Activated naive CD8-positive, alpha-beta T cell treated with anti-CD3 and anti-CD28 coated beads, Interleukin-2, amount 10 ng/mL, durations not matched to agents 7 days and 5 days (primary cell): ENCODE measurements around the gene CARD11. TPM values are rescaled to one million over a fixed set of nuclear protein-coding genes. Genes with fewer than 3 reads are reported as not detected.

ENCODE experiments used
- ATAC-seq: fragments of 150-1000 bp; cut with Tn5 transposase; one replicate; pipeline ENCODE4 v1.10.0; 2021; ENCODE audit warnings: low read depth, moderate library complexity
- POLR2A ChIA-PET: fragments of 350-600 bp; sonication (Branson Sonifier 250); formaldehyde crosslinking; loops from one replicate; lab custom pipeline; 2021; ENCODE audit warnings: antibody characterized with exemption; lab: Charles Lee
- DNase-seq: peaks from one replicate; pipeline ENCODE4 v3.0.0; 2021
- H3K27ac Mint-ChIP-seq: one replicate; pipeline ENCODE4 v1.8.0; 2022; ENCODE audit warnings: mild to moderate bottlenecking, mixed read lengths
- H3K27me3 Mint-ChIP-seq: one replicate; pipeline ENCODE4 v1.8.0; 2022; ENCODE audit warnings: mild to moderate bottlenecking, moderate library complexity, mixed read lengths
- H3K36me3 Mint-ChIP-seq: one replicate; pipeline ENCODE4 v1.8.0; 2021; ENCODE audit warnings: mild to moderate bottlenecking, mixed read lengths
- H3K4me1 Mint-ChIP-seq: one replicate; pipeline ENCODE4 v1.8.0; 2021; ENCODE audit warnings: mixed read lengths
- H3K4me3 Mint-ChIP-seq: one replicate; pipeline ENCODE4 v1.8.0; 2022; ENCODE audit warnings: mild to moderate bottlenecking, moderate library complexity, mixed read lengths
- H3K9me3 Mint-ChIP-seq: one replicate; pipeline ENCODE4 v1.8.0; 2021; ENCODE audit warnings: mixed read lengths
- total RNA-seq, 2 experiments: library from RNA; stranded (reverse); gene quantifications; one replicate each; pipeline ENCODE4 v1.2.3, GENCODE V29; 2021

The CARD11 gene
- total RNA-seq, 2 experiments from 2014 or later = 140 to 151 TPM

DNA sequence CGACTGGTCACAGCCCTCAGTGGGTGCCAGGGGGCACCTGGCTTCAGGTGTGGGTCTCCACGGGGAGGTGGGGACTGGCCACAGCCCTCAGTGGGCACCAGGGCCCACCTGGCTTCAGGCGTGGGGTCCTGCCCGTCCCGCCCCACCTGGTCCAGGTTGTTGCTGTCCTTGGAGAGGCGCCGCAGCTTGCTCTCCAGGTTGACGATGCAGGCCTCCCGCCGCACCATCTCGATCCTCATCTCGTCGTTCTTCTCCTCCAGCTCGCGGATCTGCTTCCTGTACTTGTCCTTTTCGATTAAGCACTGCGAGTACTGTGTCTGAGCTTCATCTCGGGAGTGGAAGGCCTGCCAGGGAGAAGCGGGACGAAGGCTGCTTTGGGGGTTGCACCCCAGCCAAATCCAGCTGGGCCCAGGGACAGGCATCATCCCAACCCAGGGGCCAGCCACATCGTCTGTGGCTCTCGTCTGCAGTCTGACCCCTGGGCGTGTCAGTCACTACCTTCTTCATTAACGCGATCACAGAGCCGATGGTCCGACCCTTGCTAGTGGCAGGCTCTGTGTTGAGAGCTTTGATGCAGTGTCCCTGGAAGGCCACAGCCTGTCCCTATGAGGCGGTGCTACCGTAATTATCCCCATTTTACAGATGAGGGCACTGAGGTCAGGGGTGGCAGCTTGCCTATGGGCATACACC lies 106.6 kb downstream of the CARD11 start:
- ATAC-seq = no peak
- POLR2A ChIA-PET = no interaction called here
- H3K4me3 Mint-ChIP-seq = no peak overlapping the region
- no peaks in the 10 kb centered on the region for H3K27me3 Mint-ChIP-seq
- peaks cover 39% of the 10 kb centered on the region for H3K36me3 Mint-ChIP-seq
- H3K27ac Mint-ChIP-seq = no peak overlapping the region
- peak; percentile 26 for DNase-seq
- no peaks in the 10 kb centered on the region for H3K9me3 Mint-ChIP-seq
- H3K4me1 Mint-ChIP-seq = peaks cover 12% of the 10 kb centered on the region

DNA sequence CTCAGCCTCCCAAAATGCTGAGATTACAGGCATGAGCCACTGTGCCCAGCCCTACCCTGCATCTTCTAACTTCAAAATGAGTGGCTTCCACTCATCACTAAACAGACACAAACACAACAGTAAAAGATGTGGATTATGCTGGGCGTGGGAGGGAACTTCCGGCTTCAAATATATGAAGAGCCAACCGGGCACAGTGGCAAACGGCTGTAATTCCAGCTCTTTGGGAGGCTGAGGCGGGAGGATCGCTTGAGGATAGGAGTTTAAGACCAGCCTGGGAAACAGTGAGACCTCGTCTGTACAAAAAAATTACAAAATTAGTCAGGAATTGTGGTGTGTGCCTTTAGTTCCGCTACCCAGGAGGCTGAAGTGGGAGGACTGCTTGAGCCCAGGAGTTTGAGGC lies 107.4 kb downstream of the CARD11 start:
- no peak overlapping the region for H3K27ac Mint-ChIP-seq
- peak; percentile 3 for DNase-seq
- ATAC-seq = no peak
- H3K36me3 Mint-ChIP-seq = peaks cover 39% of the 10 kb centered on the region
- no peaks in the 10 kb centered on the region for H3K9me3 Mint-ChIP-seq
- H3K4me1 Mint-ChIP-seq = peaks cover 12% of the 10 kb centered on the region
- H3K27me3 Mint-ChIP-seq = no peaks in the 10 kb centered on the region
- H3K4me3 Mint-ChIP-seq = no peak overlapping the region
- POLR2A ChIA-PET = no interaction called here

DNA sequence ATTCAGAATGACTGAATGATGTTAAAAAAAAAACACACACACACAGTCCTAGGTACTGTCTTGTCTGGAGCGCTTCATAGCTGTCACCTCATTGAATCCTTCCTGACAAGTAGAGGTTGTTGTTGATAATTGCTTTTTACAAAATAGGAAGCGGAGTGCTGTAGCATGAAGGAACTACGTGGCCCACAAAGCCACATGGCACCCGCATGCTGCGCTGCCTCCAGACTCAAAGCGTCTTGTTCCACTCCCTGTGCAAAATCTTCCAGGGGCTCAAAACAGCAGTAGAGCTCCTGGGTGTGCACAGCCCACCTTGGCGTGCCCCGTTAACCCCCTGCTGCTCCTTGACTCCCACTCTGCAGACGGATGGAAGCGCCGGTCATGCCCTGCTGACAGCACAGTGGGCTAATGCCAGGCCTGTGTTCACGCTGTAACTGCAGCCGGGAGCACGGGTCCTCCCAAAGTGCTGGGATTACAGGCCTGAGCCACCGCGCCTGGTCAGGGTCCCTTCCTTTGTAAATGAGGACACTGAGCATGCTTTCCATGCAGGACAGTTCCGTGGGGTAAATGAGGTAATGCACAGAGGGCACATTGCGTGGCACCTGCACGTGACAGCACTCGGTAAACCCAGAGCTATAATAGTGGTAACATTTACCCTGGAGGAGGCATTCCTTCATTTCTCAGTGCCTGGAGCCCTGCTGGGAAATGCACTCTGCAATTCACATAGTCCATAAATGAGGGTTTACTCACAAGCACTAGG lies 108.5 kb downstream of the CARD11 start:
- Mint-ChIP-seq H3K4me3 (no peak overlapping the region), H3K9me3 (no peaks in the 10 kb centered on the region), H3K27ac (no peak overlapping the region), H3K27me3 (no peaks in the 10 kb centered on the region), H3K4me1 (peaks cover 7% of the 10 kb centered on the region), H3K36me3 (peaks cover 34% of the 10 kb centered on the region)
- DNase-seq (peak; percentile 19), ATAC-seq (no peak)
- POLR2A ChIA-PET = no interaction called here

DNA sequence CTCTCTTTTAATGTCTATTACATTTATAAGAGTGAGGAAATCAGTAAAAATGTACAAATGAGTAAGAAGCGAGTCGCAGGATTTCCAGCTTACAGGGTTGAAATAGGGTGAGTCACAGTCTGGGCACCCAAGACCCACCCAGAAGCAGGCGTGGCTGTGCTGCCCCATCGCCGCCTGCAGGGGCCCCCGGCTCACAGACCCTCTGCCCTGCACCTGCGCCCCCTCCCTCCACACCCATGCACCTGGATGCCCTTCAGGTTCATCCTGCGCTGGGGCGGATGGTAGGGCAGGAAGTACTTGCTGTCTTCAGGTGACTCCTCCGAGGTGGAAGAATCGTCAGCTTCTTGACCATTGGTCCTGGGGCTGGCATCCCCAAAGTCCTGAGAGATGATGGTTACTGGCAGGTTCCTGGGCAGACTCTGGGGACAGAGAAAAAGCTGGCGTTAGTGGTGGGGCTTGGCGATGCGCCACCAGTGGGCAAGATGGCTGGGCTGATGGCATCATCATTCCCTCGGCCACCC lies 109.4 kb downstream of the CARD11 start:
- Mint-ChIP-seq H3K27me3 (no peaks in the 10 kb centered on the region), H3K4me1 (peaks cover 2% of the 10 kb centered on the region), H3K27ac (peak overlapping the region; percentile 25), H3K4me3 (no peak overlapping the region), H3K36me3 (peaks cover 31% of the 10 kb centered on the region), H3K9me3 (no peaks in the 10 kb centered on the region)
- DNase-seq (peak; percentile 24), ATAC-seq (no peak)
- POLR2A ChIA-PET = no interaction called here

DNA sequence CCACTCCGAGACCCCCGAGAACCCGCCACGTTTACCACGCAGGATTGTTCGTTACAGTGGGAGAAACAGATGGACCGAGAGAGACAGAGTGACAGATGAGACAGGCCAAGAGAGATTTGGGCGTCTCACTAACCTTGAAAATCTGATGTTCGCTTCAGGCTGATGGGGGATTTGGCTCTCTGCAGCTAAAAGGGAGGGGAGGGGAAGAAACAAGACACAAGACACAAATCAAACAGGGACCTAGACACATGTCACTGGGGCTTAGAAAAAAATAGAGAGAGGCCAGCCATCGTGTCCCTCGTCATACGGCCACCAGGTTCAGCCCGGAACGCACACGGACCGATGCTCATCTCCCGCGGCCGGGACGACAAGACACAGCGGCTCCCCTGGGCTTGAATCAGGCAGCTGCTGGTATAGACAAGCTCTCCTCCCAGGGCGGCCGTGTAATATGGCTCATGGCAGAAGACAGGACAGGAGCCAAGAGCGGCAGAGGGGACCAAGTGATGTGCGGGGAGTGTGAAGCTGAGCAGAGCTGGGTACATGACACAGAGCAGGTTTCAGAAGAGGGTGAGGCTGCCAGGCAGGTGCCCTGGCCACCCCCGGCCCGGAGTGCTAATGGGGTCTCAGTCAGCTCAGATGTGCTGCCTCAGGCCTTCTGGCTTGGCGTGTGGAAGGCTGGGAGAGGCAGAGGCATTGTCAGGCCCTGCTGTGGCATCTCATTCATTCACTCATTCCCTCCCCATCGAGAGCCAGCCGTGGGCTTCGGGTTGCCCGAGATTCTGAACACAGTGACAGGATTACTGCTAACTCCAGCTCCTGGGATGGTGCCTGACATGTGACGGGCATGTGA lies 111.0 kb downstream of the CARD11 start:
- no peak overlapping the region for H3K4me3 Mint-ChIP-seq
- no peaks in the 10 kb centered on the region for H3K4me1 Mint-ChIP-seq
- no peak for DNase-seq
- no peak for ATAC-seq
- POLR2A ChIA-PET = no interaction called here
- H3K9me3 Mint-ChIP-seq = no peaks in the 10 kb centered on the region
- H3K27ac Mint-ChIP-seq = no peak overlapping the region
- H3K27me3 Mint-ChIP-seq = no peaks in the 10 kb centered on the region
- peaks cover 25% of the 10 kb centered on the region for H3K36me3 Mint-ChIP-seq

DNA sequence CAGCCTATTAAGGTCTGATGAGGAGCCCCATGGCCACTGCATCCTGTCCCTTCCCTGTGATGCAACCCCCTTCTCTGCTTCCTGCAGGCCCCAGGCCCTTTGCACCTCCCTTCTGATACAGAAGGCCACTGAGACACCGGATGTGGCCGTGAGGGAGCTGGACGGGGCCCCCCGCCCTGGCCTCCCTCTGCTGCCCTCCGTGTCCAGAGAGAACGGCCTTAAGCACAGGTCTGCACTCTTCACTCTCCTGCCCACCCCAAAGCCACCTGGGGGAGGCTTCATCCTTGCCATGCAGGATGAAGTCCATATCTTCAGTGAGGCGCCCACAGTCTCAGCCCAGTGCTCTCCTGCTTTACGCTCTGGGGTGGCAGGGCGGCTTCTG lies 112.6 kb downstream of the CARD11 start:
- no peaks in the 10 kb centered on the region for H3K27me3 Mint-ChIP-seq
- DNase-seq = no peak
- no peaks in the 10 kb centered on the region for H3K4me1 Mint-ChIP-seq

DNA sequence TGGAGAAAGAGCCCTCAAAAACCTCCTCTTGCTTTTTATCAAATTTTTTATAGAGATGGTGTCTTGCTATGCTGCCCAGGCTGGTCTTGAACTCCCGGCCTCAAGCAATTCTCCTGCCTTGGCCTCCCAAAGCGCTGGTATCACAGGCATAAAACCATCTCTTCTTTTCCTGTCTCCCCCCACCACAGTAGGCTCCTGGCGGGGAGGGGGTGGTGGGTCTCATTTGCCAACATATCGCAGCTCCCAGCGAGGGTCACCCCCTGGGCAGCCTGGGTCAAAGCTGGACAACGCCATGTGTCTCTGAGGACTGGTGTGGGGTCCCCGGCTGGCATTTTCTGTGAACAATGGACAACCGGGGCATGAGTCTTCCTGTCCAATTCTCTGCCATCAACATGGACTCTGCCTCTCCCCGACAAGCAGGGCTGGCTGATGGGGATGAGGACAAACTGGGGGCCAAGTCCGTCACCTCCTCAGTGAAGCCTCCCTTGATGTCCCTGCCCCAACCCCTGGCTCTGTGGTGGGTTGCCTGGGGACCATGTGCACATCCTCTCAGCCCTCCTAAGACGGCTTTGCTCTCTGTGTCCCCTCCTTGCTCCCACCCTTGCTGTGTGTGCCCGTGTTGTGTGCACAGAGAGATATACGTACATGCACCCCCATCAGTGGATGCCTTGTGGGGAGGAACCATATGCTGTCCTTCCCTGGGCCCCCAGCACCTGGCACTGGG lies 113.2 kb downstream of the CARD11 start:
- H3K4me3 Mint-ChIP-seq = no peak overlapping the region
- ATAC-seq = no peak
- H3K9me3 Mint-ChIP-seq = no peaks in the 10 kb centered on the region
- no peaks in the 10 kb centered on the region for H3K27me3 Mint-ChIP-seq
- peaks cover 23% of the 10 kb centered on the region for H3K36me3 Mint-ChIP-seq
- no peaks in the 10 kb centered on the region for H3K4me1 Mint-ChIP-seq
- POLR2A ChIA-PET = no interaction called here
- no peak for DNase-seq
- no peak overlapping the region for H3K27ac Mint-ChIP-seq

More for the DNA sequence above, 112.6 kb downstream of the CARD11 start:
- POLR2A ChIA-PET = no interaction called here
- no peak for ATAC-seq
- H3K4me3 Mint-ChIP-seq = no peak overlapping the region
- no peak overlapping the region for H3K27ac Mint-ChIP-seq
- no peaks in the 10 kb centered on the region for H3K9me3 Mint-ChIP-seq
- H3K36me3 Mint-ChIP-seq = peaks cover 21% of the 10 kb centered on the region

DNA sequence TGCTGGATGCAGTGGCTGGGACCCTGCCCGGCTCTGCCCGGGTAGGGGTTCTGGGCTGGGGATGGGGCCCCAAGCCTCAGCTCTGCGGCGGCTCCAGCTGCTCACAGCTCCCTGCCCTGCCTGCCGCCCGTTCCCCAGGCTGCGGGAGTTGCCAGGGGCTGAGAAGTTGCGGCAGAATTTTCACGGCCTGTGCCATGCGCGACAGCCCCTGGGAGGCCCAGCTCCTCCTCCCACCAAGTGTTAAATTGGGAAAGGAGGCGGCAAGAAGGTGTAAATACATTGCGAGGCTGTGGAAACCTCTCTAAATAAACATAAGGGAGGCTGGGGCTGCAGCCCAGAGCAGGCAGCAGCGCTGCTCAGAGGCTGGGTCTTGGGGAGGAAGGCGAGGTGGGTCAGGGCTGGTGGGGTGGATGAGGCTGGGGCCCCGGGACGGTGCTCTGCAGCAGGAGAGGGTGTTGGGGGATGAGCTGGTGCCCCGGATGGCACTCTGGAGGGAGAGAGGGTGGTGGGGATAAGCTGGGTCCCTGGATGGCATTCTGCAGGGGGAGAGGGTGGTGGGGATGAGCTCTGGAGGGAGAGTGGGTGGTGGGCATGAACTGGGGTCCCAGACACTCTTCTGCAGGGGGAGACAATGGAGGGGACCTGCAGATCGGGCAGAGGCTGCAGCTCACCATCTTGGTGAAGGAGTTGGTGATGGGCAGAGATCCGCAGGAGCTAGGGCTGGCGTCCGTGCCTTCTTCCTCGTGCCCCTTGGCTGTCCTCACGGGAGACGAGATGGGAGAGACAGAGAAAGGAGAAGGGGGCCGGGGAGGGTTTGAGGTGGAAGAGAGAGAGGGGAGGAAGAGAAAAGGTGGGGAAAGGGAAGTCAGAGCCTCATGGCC lies 114.1 kb downstream of the CARD11 start:
- Mint-ChIP-seq H3K9me3 (no peaks in the 10 kb centered on the region), H3K27ac (peak overlapping the region; percentile 58), H3K4me1 (no peaks in the 10 kb centered on the region), H3K4me3 (no peak overlapping the region), H3K36me3 (peaks cover 19% of the 10 kb centered on the region), H3K27me3 (no peaks in the 10 kb centered on the region)
- DNase-seq = peak; percentile 24
- ATAC-seq = no peak
- POLR2A ChIA-PET = no interaction called here

DNA sequence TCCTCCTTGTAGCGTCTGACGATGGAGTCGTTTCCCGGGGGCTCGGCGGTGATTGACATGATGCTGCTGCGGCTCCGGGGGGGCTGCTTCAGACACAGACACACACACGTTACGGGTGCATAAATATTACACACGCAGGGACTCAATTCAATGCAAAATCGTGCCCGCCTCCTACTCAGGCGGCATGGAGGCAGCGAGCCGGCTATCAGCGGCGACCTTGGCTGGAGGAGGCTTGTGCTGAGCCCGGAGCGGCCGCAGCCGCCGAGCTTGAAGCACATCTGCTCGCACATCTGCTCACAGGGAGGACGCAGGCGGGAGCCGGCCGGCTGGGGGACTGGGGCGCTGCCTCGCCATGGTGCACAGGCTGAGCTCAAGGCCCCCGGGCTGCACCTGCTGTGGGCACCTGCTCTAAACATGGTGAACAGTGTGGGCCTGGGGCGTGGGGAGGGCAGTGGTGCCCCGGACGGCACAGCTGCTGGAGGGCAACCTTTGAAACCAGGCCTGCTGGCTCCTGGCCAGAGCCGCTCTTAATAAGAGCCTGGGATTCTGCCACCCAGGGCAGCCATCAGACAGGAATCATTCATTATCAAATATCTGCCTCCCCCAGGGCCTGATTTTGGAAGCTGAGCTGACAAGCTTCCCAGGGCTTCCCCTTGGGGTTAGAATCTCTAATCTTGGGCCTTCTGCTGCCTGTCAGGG lies 114.9 kb downstream of the CARD11 start:
- ATAC-seq = no peak
- POLR2A ChIA-PET = no interaction called here
- Mint-ChIP-seq H3K4me3 (no peak overlapping the region), H3K9me3 (no peaks in the 10 kb centered on the region), H3K4me1 (no peaks in the 10 kb centered on the region), H3K27ac (no peak overlapping the region), H3K27me3 (no peaks in the 10 kb centered on the region), H3K36me3 (peaks cover 15% of the 10 kb centered on the region)
- peak; percentile 23 for DNase-seq

DNA sequence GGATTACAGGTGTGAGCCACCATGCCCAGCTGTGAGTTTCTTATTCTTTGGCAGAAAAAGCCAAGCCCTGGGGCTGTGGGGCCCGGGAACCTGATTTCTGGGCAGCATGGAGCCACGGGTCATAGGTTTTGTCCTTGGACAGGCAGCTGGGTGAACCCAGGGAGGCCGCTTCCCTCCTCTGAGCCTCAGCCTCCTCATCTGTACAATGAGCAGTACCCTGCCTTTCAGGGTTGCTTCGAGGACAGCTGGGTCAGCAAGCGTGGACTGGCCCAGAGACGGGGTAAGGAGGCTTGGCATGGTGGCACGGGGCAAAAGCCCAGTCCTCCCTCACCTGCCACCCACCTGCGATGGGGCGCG lies 115.4 kb downstream of the CARD11 start:
- Mint-ChIP-seq H3K27me3 (no peaks in the 10 kb centered on the region), H3K4me3 (no peak overlapping the region), H3K27ac (no peak overlapping the region), H3K9me3 (no peaks in the 10 kb centered on the region), H3K4me1 (no peaks in the 10 kb centered on the region), H3K36me3 (peaks cover 12% of the 10 kb centered on the region)
- POLR2A ChIA-PET = no interaction called here
- DNase-seq (peak; percentile 15), ATAC-seq (no peak)

DNA sequence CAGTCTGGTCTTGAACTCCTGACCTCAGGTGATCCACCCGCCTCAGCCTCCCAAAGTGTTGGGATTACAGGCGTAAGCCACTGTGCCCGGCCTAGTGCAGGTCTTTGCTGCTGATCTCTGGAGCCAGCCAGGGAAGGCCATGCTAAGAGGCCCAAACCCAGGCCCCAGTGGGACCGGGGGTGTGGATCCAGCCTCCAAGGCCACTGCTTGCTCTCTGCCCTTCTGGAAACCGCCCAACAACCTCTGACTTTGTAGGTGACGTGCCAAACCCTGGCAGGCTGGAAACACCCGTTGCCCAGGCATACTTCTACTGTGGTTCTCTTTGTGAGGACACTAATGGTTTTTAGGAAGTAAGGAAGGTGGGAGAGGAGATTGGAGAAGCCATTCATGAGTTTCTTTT lies 116.1 kb downstream of the CARD11 start:
- H3K36me3 Mint-ChIP-seq = peaks cover 15% of the 10 kb centered on the region
- no peak overlapping the region for H3K4me3 Mint-ChIP-seq
- no peak for ATAC-seq

More for the DNA sequence above, 116.1 kb downstream of the CARD11 start:
- H3K27ac Mint-ChIP-seq = no peak overlapping the region
- no peaks in the 10 kb centered on the region for H3K9me3 Mint-ChIP-seq
- H3K4me1 Mint-ChIP-seq = no peaks in the 10 kb centered on the region
- POLR2A ChIA-PET = no interaction called here
- no peaks in the 10 kb centered on the region for H3K27me3 Mint-ChIP-seq
- peak; percentile 3 for DNase-seq
